IPS-18c (cell line): ENCODE results near the gene OR8B3.
"Not testable (repeated sequence)": the region's sequence is repeated elsewhere in the genome, so short reads cannot be mapped to it uniquely, and the experiment has no call there.

Experiments used
- H3K4me3 ChIP-seq: 2 replicates; pipeline ENCODE4 v1.7.0; 2013; ENCODE audit warnings: low read depth, mild to moderate bottlenecking, low read length, moderate library complexity; ENCODE audit not compliant: insufficient read depth
- H3K9me3 ChIP-seq: one replicate; pipeline ENCODE4 v1.6.1; 2013; ENCODE audit warnings: mild to moderate bottlenecking, low read length, moderate library complexity; ENCODE audit not compliant: control insufficient read depth, insufficient read depth

The OR8B3 gene

GRCh38 chr11:124394408-124394807 is 4.4 kb downstream of the OR8B3 start:
- no peak overlapping the region for H3K4me3 ChIP-seq
- no peaks in the 10 kb centered on the region for H3K9me3 ChIP-seq

- Histone ChIP-seq H3K9me3 (no peaks in the 10 kb centered on the region), H3K4me3 (no peak within 1 kb of the TSS)
These were observed 14.4 kb downstream of the OR8B3 start, which contains the start of gene OR8B2 for GRCh38 chr11:124384399-124384798. Gene OR8B2 (minus strand): TSS chr11:124384499. CDS start chr11:124383343, 1,156 bp downstream.

- H3K9me3 ChIP-seq, H3K4me3 ChIP-seq: not testable (repeated sequence)
These were observed 16.0 kb downstream of the OR8B3 start for GRCh38 chr11:124382857-124383256.

- H3K9me3 ChIP-seq: no peaks in the 10 kb centered on the region
- no peak overlapping the region for H3K4me3 ChIP-seq
These were observed 18.2 kb downstream of the OR8B3 start for GRCh38 chr11:124380585-124380984.

- no peak overlapping the region for H3K4me3 ChIP-seq
These were observed 22.5 kb downstream of the OR8B3 start for GRCh38 chr11:124376280-124376679.

GRCh38 chr11:124359566-124359965 is 39.3 kb downstream of the OR8B3 start:
- no peaks in the 10 kb centered on the region for H3K9me3 ChIP-seq
- H3K4me3 ChIP-seq: no peak overlapping the region

More at GRCh38 chr11:124376280-124376679, 22.5 kb downstream of the OR8B3 start:
- H3K9me3 ChIP-seq: no peaks in the 10 kb centered on the region

GRCh38 chr11:124346311-124346955 is 52.4 kb downstream of the OR8B3 start:
- Histone ChIP-seq H3K9me3 (no peaks in the 10 kb centered on the region), H3K4me3 (no peak overlapping the region)
